ENCODE measurements around the gene INSC.

- TF ChIP-seq RAD21 (IDR thresholded peaks at IDR 0.05; ENCODE audit: low read depth) = no peak
- TF ChIP-seq EZH2 (IDR thresholded peaks at IDR 0.05) = no peak
- no peak for TF ChIP-seq CTCF (IDR thresholded peaks at IDR 0.05 in 2 of 3, conservative IDR thresholded peaks at IDR 0.05 in 1 of 3; ENCODE audit: borderline replicate concordance in 1 of 3, insufficient read depth in 1 of 3, low read depth in 2 of 3, low read length in 2 of 3)
- TF ChIP-seq ZFX (IDR thresholded peaks at IDR 0.05) = no peak
- no peak for TF ChIP-seq SIN3A (IDR thresholded peaks at IDR 0.05; ENCODE audit: low read depth)
- TF ChIP-seq EZH2phosphoT487 (IDR thresholded peaks at IDR 0.05; ENCODE audit: borderline replicate concordance) = no peak
- TF ChIP-seq CEBPB (IDR thresholded peaks at IDR 0.05; ENCODE audit: low read depth) = no peak
- no peak for TF ChIP-seq POLR2A (IDR thresholded peaks at IDR 0.05; ENCODE audit: borderline replicate concordance, extremely low read depth, insufficient read depth, insufficient read length)
- TF ChIP-seq POLR2AphosphoS5 (IDR thresholded peaks at IDR 0.05; ENCODE audit: low read depth, low read length) = no peak
- no peak for TF ChIP-seq ZNF274 (IDR thresholded peaks at IDR 0.05; ENCODE audit: low read depth, low read length)
- TF ChIP-seq SP1 (IDR thresholded peaks at IDR 0.05; ENCODE audit: low read depth) = no peak
Observed at GRCh38 chr11:15217416-15217815, 102.7 kb downstream of the INSC start.

Data from HCT116 (cell line).